ENCODE measurements around the gene ABCC3. TPM values are rescaled to one million over a fixed set of nuclear protein-coding genes. Genes with fewer than 3 reads are reported as not detected.

The ABCC3 gene
- polyA plus RNA-seq, 3 donors, result 10.5 to 15.5 (median 12.9) TPM

- no peak for DNase-seq (ENCODE audit: extremely low read depth in 1 of 11, low read depth in 9 of 11, low spot score in 4 of 11)
These were observed 35.1 kb upstream of the ABCC3 start for GRCh38 chr17:50599606-50600005.

- no peak for DNase-seq (ENCODE audit: extremely low read depth in 1 of 11, low read depth in 9 of 11, low spot score in 4 of 11)
These were observed 32.8 kb upstream of the ABCC3 start for GRCh38 chr17:50601823-50602375.

GRCh38 chr17:50602836-50603235 lies 31.8 kb upstream of the ABCC3 start:
- DNase-seq (ENCODE audit: extremely low read depth in 1 of 11, low read depth in 9 of 11, low spot score in 4 of 11), result no peak

GRCh38 chr17:50603340-50603739 lies 31.3 kb upstream of the ABCC3 start:
- no peak for DNase-seq (ENCODE audit: extremely low read depth in 1 of 11, low read depth in 9 of 11, low spot score in 4 of 11)

GRCh38 chr17:50604513-50604912 lies 30.2 kb upstream of the ABCC3 start:
- peak in 9 of 11 donors; percentile 59 to 86 (median 76) for DNase-seq (ENCODE audit: extremely low read depth in 1 of 11, low read depth in 9 of 11, low spot score in 4 of 11)

GRCh38 chr17:50605429-50605828 lies 29.3 kb upstream of the ABCC3 start:
- DNase-seq (ENCODE audit: extremely low read depth in 1 of 11, low read depth in 9 of 11, low spot score in 4 of 11), result no peak

GRCh38 chr17:50607522-50608175 lies 27.0 kb upstream of the ABCC3 start:
- no peak for DNase-seq (ENCODE audit: extremely low read depth in 1 of 11, low read depth in 9 of 11, low spot score in 4 of 11)

- DNase-seq (ENCODE audit: extremely low read depth in 1 of 11, low read depth in 9 of 11, low spot score in 4 of 11), result no peak
These were observed 25.8 kb upstream of the ABCC3 start for GRCh38 chr17:50608700-50609379.

GRCh38 chr17:50609380-50610074 lies 25.2 kb upstream of the ABCC3 start:
- DNase-seq (ENCODE audit: extremely low read depth in 1 of 11, low read depth in 9 of 11, low spot score in 4 of 11), result no peak

- no peak for DNase-seq (ENCODE audit: extremely low read depth in 1 of 11, low read depth in 9 of 11, low spot score in 4 of 11)
These were observed 23.0 kb upstream of the ABCC3 start for GRCh38 chr17:50611634-50612033.

GRCh38 chr17:50612281-50612680 lies 22.4 kb upstream of the ABCC3 start:
- DNase-seq (ENCODE audit: extremely low read depth in 1 of 11, low read depth in 9 of 11, low spot score in 4 of 11), result no peak

- no peak for DNase-seq (ENCODE audit: extremely low read depth in 1 of 11, low read depth in 9 of 11, low spot score in 4 of 11)
These were observed 21.4 kb upstream of the ABCC3 start for GRCh38 chr17:50613007-50613992.

GRCh38 chr17:50614471-50615051 lies 20.1 kb upstream of the ABCC3 start:
- no peak for DNase-seq (ENCODE audit: extremely low read depth in 1 of 11, low read depth in 9 of 11, low spot score in 4 of 11)

- no peak for DNase-seq (ENCODE audit: extremely low read depth in 1 of 11, low read depth in 9 of 11, low spot score in 4 of 11)
These were observed 18.9 kb upstream of the ABCC3 start for GRCh38 chr17:50615828-50616227.

GRCh38 chr17:50618300-50618699 lies 16.4 kb upstream of the ABCC3 start:
- DNase-seq (ENCODE audit: extremely low read depth in 1 of 11, low read depth in 9 of 11, low spot score in 4 of 11), result no peak

- DNase-seq (ENCODE audit: extremely low read depth in 1 of 11, low read depth in 9 of 11, low spot score in 4 of 11), result no peak
These were observed 15.7 kb upstream of the ABCC3 start for GRCh38 chr17:50618941-50619340.

- no peak for DNase-seq (ENCODE audit: extremely low read depth in 1 of 11, low read depth in 9 of 11, low spot score in 4 of 11)
These were observed 15.2 kb upstream of the ABCC3 start for GRCh38 chr17:50619489-50619888.

GRCh38 chr17:50620237-50620636 lies 14.4 kb upstream of the ABCC3 start:
- DNase-seq (ENCODE audit: extremely low read depth in 1 of 11, low read depth in 9 of 11, low spot score in 4 of 11), result no peak

- DNase-seq (ENCODE audit: extremely low read depth in 1 of 11, low read depth in 9 of 11, low spot score in 4 of 11), result no peak
These were observed 13.8 kb upstream of the ABCC3 start for GRCh38 chr17:50620858-50621257.
